Neuronal stem cell (in vitro differentiated cells): Measurements from ENCODE around the gene PRKCE.

ENCODE experiments used
- DNase-seq: peaks from one replicate; pipeline ENCODE4 v3.0.0-alpha.2; 2013; ENCODE audit warnings: low spot score
- H2AFZ ChIP-seq: one replicate; pipeline ENCODE4 v1.6.1; 2013; ENCODE audit warnings: mild to moderate bottlenecking, low read length, inconsistent platforms
- H2AK5ac ChIP-seq: 2 replicates; pipeline ENCODE4 v1.6.1; 2013; ENCODE audit warnings: low read depth, mild to moderate bottlenecking, inconsistent platforms, low read length, moderate library complexity, mixed read lengths
- H2BK120ac ChIP-seq: 2 replicates; pipeline ENCODE4 v1.6.1; 2013; ENCODE audit warnings: low read depth, mild to moderate bottlenecking, inconsistent platforms, low read length, moderate library complexity, mixed read lengths
- H2BK12ac ChIP-seq: one replicate; pipeline ENCODE4 v1.6.1; 2013; ENCODE audit warnings: low read length, inconsistent platforms
- H2BK15ac ChIP-seq: 2 replicates; pipeline ENCODE4 v1.6.1; 2013; ENCODE audit warnings: mild to moderate bottlenecking, low read length, inconsistent platforms, mixed read lengths
- H2BK5ac ChIP-seq: one replicate; pipeline ENCODE4 v1.6.1; 2013; ENCODE audit warnings: inconsistent platforms, mild to moderate bottlenecking, low read length, moderate library complexity
- H3K14ac ChIP-seq: one replicate; pipeline ENCODE4 v1.6.1; 2013; ENCODE audit warnings: low read length, inconsistent platforms
- H3K18ac ChIP-seq: 2 replicates; pipeline ENCODE4 v1.6.1; 2013; ENCODE audit warnings: low read length, inconsistent platforms
- H3K23ac ChIP-seq: 2 replicates; pipeline ENCODE4 v1.6.1; 2013; ENCODE audit warnings: low read depth, mild to moderate bottlenecking, mixed read lengths, low read length, inconsistent platforms; ENCODE audit not compliant: poor library complexity
- H3K27ac ChIP-seq: replicated peaks from 3 replicates; pipeline ENCODE4 v1.5.1; 2013; ENCODE audit warnings: low read length, inconsistent platforms
- H3K27me3 ChIP-seq, 3 experiments: 2 replicates each; pipeline ENCODE4 v1.6.1; 2013; ENCODE audit warnings: low read length in 3 of 3, mild to moderate bottlenecking in 2 of 3, inconsistent platforms in 1 of 3, low read depth in 1 of 3, mixed read lengths in 1 of 3, moderate library complexity in 1 of 3; ENCODE audit not compliant: control insufficient read depth in 3 of 3, insufficient read depth in 3 of 3
- H3K36me3 ChIP-seq, 2 donors: replicated peaks in 1 of 2; 2 replicates each; pipeline ENCODE4 v1.6.1; 2013; ENCODE audit warnings: low read length in 2 of 2; ENCODE audit not compliant: control insufficient read depth in 2 of 2, insufficient read depth in 2 of 2
- H3K4ac ChIP-seq: 2 replicates; pipeline ENCODE4 v1.6.1; 2013; ENCODE audit warnings: inconsistent platforms, mild to moderate bottlenecking, low read length, moderate library complexity
- H3K4me1 ChIP-seq, 2 donors: 1 replicate in 1 of 2; 2 replicates in 1 of 2; pipeline ENCODE4 v1.6.1; 2013; ENCODE audit warnings: low read length in 2 of 2, low read depth in 1 of 2; ENCODE audit not compliant: control insufficient read depth in 2 of 2, insufficient read depth in 1 of 2
- H3K4me2 ChIP-seq: one replicate; pipeline ENCODE4 v1.6.1; 2013; ENCODE audit warnings: mild to moderate bottlenecking, low read length, inconsistent platforms; ENCODE audit not compliant: insufficient read depth, poor library complexity, severe bottlenecking
- H3K4me3 ChIP-seq, 2 donors: 2 replicates each; pipeline ENCODE4 v1.5.1; 2013; ENCODE audit warnings: low read length in 2 of 2, mild to moderate bottlenecking in 2 of 2, inconsistent platforms in 1 of 2, moderate library complexity in 1 of 2
- H3K79me1 ChIP-seq: one replicate; pipeline ENCODE4 v1.6.1; 2013; ENCODE audit warnings: low read depth, mild to moderate bottlenecking, inconsistent platforms, low read length, moderate library complexity
- H3K9ac ChIP-seq: one replicate; pipeline ENCODE4 v1.6.1; 2013; ENCODE audit warnings: mild to moderate bottlenecking, low read depth, low read length, inconsistent platforms; ENCODE audit not compliant: poor library complexity
- H3K9me3 ChIP-seq, 2 donors: replicated peaks in 1 of 2; 2 replicates each; pipeline versions ENCODE3 to v1.6.1; 2013; ENCODE audit warnings: low read length in 2 of 2, mild to moderate bottlenecking in 2 of 2, inconsistent platforms in 1 of 2, low read depth in 1 of 2, mixed read lengths in 1 of 2, moderate library complexity in 1 of 2; ENCODE audit not compliant: control insufficient read depth in 2 of 2, insufficient read depth in 1 of 2
- H4K8ac ChIP-seq: one replicate; pipeline ENCODE4 v1.6.1; 2013; ENCODE audit warnings: low read depth, mild to moderate bottlenecking, inconsistent platforms, low read length, moderate library complexity
- H4K91ac ChIP-seq: one replicate; pipeline ENCODE4 v1.6.1; 2013; ENCODE audit warnings: low read length, low read depth, mild to moderate bottlenecking, inconsistent platforms; ENCODE audit not compliant: poor library complexity
- WGBS, 2 donors: extraction: QIAGEN DNeasy Blood & Tissue Kit; methylation state at CpG; one replicate each; pipeline ENCODE4 v1.1.7; 2013; ENCODE audit warnings: missing lambda C conversion rate in 2 of 2, mixed read lengths in 1 of 2; ENCODE audit not compliant: insufficient read length in 2 of 2, insufficient replicate concordance in 1 of 2; ENCODE audit errors: extremely low coverage in 2 of 2; 5-methylcytosine and 5-hydroxymethylcytosine counted together

PRKCE gene

DNA sequence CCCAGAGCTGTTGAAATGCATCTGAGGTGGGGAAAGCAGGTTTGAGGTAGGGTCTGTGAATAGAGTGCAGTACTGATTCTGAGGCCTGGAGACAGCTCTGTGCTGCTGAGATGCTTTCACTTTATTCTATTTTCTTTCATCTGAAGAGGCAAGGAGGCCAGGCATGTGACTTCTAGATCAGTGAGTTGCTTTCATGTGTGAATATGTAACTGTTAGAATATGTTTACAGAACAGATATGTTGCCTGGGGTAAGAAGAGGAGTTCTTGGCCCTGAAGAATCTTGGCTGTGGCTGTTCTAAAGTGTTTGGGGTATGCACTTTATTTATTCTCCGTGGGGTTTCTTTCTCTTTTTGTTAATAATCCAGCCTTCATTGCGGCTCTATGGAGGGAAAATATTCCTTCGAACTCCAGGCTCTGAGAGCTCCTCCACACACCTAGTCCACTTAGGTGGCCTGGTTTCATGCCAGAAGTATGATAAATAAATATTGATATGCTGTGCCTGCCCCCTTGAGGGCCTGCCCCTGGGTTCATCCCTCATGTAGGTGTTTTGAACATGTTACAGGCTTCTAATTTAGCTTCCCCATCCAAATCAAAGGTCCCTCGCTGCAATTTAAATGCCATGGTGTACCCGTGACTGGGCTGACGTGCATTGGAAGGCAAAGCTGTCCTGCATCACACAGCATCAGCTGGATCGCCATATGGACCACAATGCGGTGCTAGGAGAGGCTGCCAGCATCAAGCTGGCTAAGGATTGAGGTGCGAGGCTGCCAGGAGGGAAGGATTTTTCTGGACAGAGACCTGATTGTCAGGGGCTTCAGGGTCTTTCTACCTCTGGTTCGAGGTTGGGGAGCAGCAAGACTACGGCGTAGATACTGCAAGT lies 102.9 kb downstream of the PRKCE start:
- Histone ChIP-seq H3K4me3 (no peak overlapping the region), H2BK120ac (no peak overlapping the region), H3K14ac (no peak overlapping the region), H3K27ac (no peak overlapping the region), H2BK15ac (no peak overlapping the region), H2BK5ac (no peak overlapping the region), H3K79me1 (no peaks in the 10 kb centered on the region), H2BK12ac (no peak overlapping the region), H3K36me3 (no peaks in the 10 kb centered on the region), H4K91ac (no peak overlapping the region), H2AK5ac (no peak overlapping the region), H3K9ac (no peak overlapping the region), H3K4me1 (peaks cover 0 to 6% of the 10 kb centered on the region in 2 donors), H3K27me3 (no peaks in the 10 kb centered on the region), H3K9me3 (peaks cover 0 to 3% of the 10 kb centered on the region in 2 donors), H3K4ac (no peak overlapping the region), H4K8ac (no peak overlapping the region), H3K4me2 (no peak overlapping the region), H2AFZ (no peak overlapping the region), H3K23ac (no peak overlapping the region), H3K18ac (no peak overlapping the region)
- no peak for DNase-seq
- no CpG with 5 or more reads among the region's 12 CpGs for WGBS, 2 donors

- no peak overlapping the region for H3K4me3 ChIP-seq
- H3K14ac ChIP-seq = no peak overlapping the region
- H3K36me3 ChIP-seq = no peaks in the 10 kb centered on the region
- no peak overlapping the region for H4K8ac ChIP-seq
- H2BK12ac ChIP-seq = no peak overlapping the region
- H2BK120ac ChIP-seq = no peak overlapping the region
- H3K18ac ChIP-seq = no peak overlapping the region
- no peak overlapping the region for H3K4me2 ChIP-seq
- H3K27me3 ChIP-seq = no peaks in the 10 kb centered on the region
- no CpG with 5 or more reads among the region's 8 CpGs for WGBS, 2 donors
- H3K23ac ChIP-seq = no peak overlapping the region
- peaks cover 0 to 10% of the 10 kb centered on the region in 2 donors for H3K4me1 ChIP-seq
- H3K27ac ChIP-seq = no peak overlapping the region
- no peaks in the 10 kb centered on the region for H3K79me1 ChIP-seq
- no peak overlapping the region for H3K9ac ChIP-seq
- no peak overlapping the region for H2BK15ac ChIP-seq
- no peak overlapping the region for H2BK5ac ChIP-seq
- H2AFZ ChIP-seq = no peak overlapping the region
- H3K9me3 ChIP-seq = peaks cover 0 to 3% of the 10 kb centered on the region in 2 donors
- no peak overlapping the region for H3K4ac ChIP-seq
- DNase-seq = no peak
- no peak overlapping the region for H2AK5ac ChIP-seq
- no peak overlapping the region for H4K91ac ChIP-seq
Measured at GRCh38 chr2:45755585-45756335, 104.3 kb downstream of the PRKCE start.

GRCh38 chr2:45758018-45758417 lies 106.5 kb downstream of the PRKCE start:
- Histone ChIP-seq H3K4me2 (no peak overlapping the region), H2BK15ac (no peak overlapping the region)
- WGBS, 2 donors = no CpG with 5 or more reads among the region's 1 CpG

DNA sequence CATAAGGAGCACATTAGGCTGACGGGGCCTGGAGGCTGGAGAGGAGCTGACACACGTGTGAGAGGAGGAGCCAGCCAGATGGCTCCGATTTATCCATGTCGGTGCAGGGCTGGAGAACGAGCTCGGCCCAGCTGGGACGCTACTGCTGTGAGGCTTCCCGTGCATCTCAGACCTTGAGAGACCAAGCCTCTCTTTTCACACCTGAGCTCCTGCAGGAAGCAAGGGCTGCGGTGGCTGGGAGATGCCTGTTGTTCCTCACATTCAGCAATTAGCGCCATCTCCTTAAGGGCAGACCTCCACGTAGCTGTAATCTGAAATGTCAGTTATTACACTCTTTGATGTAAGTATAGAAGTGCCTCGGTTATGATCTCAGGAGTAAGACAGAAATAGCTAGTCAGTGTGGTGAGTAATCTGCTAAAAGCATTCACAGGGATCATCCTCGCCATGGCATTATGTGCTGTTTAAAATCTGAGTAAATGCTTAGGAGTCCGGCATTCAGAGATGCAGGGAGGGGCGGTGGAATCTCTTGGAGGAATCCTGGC lies 107.9 kb downstream of the PRKCE start:
- no peak overlapping the region for H3K27ac ChIP-seq
- peaks cover 0 to 9% of the 10 kb centered on the region in 2 donors for H3K4me1 ChIP-seq
- DNase-seq = no peak

More at GRCh38 chr2:45758018-45758417, 106.5 kb downstream of the PRKCE start:
- no peak overlapping the region for H2AFZ ChIP-seq
- H2BK120ac ChIP-seq = no peak overlapping the region
- no peak overlapping the region for H4K8ac ChIP-seq
- H3K79me1 ChIP-seq = no peaks in the 10 kb centered on the region
- H2BK12ac ChIP-seq = no peak overlapping the region
- H3K27me3 ChIP-seq = no peaks in the 10 kb centered on the region
- H3K36me3 ChIP-seq = no peaks in the 10 kb centered on the region
- H3K9me3 ChIP-seq = no peaks in the 10 kb centered on the region
- no peak overlapping the region for H3K14ac ChIP-seq
- DNase-seq = no peak
- H2BK5ac ChIP-seq = no peak overlapping the region
- H2AK5ac ChIP-seq = no peak overlapping the region
- peaks cover 0 to 10% of the 10 kb centered on the region in 2 donors for H3K4me1 ChIP-seq
- H3K4me3 ChIP-seq = no peak overlapping the region
- no peak overlapping the region for H3K4ac ChIP-seq
- H3K23ac ChIP-seq = no peak overlapping the region
- H4K91ac ChIP-seq = no peak overlapping the region
- no peak overlapping the region for H3K18ac ChIP-seq
- no peak overlapping the region for H3K9ac ChIP-seq
- no peak overlapping the region for H3K27ac ChIP-seq

More for the DNA sequence above, 107.9 kb downstream of the PRKCE start:
- peak overlapping the region; percentile 10 for H3K14ac ChIP-seq
- no peak overlapping the region for H3K4me2 ChIP-seq
- no peak overlapping the region for H3K23ac ChIP-seq
- no peak overlapping the region for H2BK5ac ChIP-seq
- H3K4ac ChIP-seq = no peak overlapping the region
- no peak overlapping the region for H2BK12ac ChIP-seq
- no peak overlapping the region for H2BK15ac ChIP-seq
- H2AFZ ChIP-seq = no peak overlapping the region
- no peak overlapping the region for H3K9ac ChIP-seq
- H2BK120ac ChIP-seq = no peak overlapping the region
- no CpG with 5 or more reads among the region's 15 CpGs for WGBS, 2 donors
- no peaks in the 10 kb centered on the region for H3K36me3 ChIP-seq
- H3K27me3 ChIP-seq = no peaks in the 10 kb centered on the region
- no peaks in the 10 kb centered on the region for H3K79me1 ChIP-seq
- no peak overlapping the region for H2AK5ac ChIP-seq
- H4K91ac ChIP-seq = no peak overlapping the region
- H3K4me3 ChIP-seq = no peak overlapping the region
- no peaks in the 10 kb centered on the region for H3K9me3 ChIP-seq
- peak overlapping the region; percentile 50 for H3K18ac ChIP-seq
- H4K8ac ChIP-seq = no peak overlapping the region
